ENCODE results near the gene INPP5A.

The INPP5A gene

GRCh38 chr10:132535065-132535651, 2.4 kb upstream of the INPP5A start:
- Histone ChIP-seq H4K12ac (ENCODE audit: low read depth, low read length) (no peak overlapping the region), H3K14ac (ENCODE audit: low read length) (no peak overlapping the region), H3K18ac (ENCODE audit: low read length) (no peak overlapping the region), H3K4me3 (ENCODE audit: low read depth, low read length) (no peak overlapping the region), H3K4ac (ENCODE audit: low read depth, low read length) (no peak overlapping the region), H2BK120ac (ENCODE audit: insufficient read depth, low read length, poor library complexity) (no peak overlapping the region), H2BK5ac (ENCODE audit: low read depth, low read length, poor library complexity) (no peak overlapping the region), H3K23ac (ENCODE audit: low read length) (no peak overlapping the region), H3K79me1 (ENCODE audit: low read length) (peaks cover 22% of the 10 kb centered on the region), H3K9me3 (ENCODE audit: insufficient read depth, low read depth, low read length) (peaks cover 5% of the 10 kb centered on the region), H3K27me3 (ENCODE audit: insufficient read depth, low read length) (no peaks in the 10 kb centered on the region), H2AK5ac (ENCODE audit: low read length) (no peak overlapping the region), H3K4me2 (ENCODE audit: low read length) (no peak overlapping the region), H2AFZ (ENCODE audit: insufficient read depth, low read length, poor library complexity) (no peak overlapping the region), H4K91ac (ENCODE audit: low read depth, low read length) (no peak overlapping the region), H2BK12ac (ENCODE audit: low read length) (no peak overlapping the region), H3K79me2 (ENCODE audit: control insufficient read depth, insufficient read depth, low read length, poor library complexity) (peaks cover 12% of the 10 kb centered on the region), H3K9ac (ENCODE audit: low read length) (no peak overlapping the region), H3K27ac (ENCODE audit: low read depth, low read length) (no peak overlapping the region), H3K36me3 (ENCODE audit: control insufficient read depth in 1 of 2, insufficient read depth in 2 of 2, low read length in 2 of 2) (no peaks in the 10 kb centered on the region), H3K4me1 (ENCODE audit: control insufficient read depth in 1 of 2, insufficient read depth in 2 of 2, low read length in 2 of 2) (peaks cover 25 to 36% of the 10 kb centered on the region in 2 experiments), H4K8ac (ENCODE audit: low read depth, low read length) (no peak overlapping the region)
- no peak for DNase-seq
- no CpG with 5 or more reads among the region's 18 CpGs for WGBS (ENCODE audit: extremely low coverage, insufficient coverage, insufficient read length)

- Histone ChIP-seq H4K8ac (ENCODE audit: low read depth, low read length) (peak overlapping the region; percentile 71), H2AFZ (ENCODE audit: insufficient read depth, low read length, poor library complexity) (peak overlapping the region; percentile 53), H4K12ac (ENCODE audit: low read depth, low read length) (no peak overlapping the region), H3K27me3 (ENCODE audit: insufficient read depth, low read length) (no peaks in the 10 kb centered on the region), H4K91ac (ENCODE audit: low read depth, low read length) (peak overlapping the region; percentile 64), H3K4me1 (ENCODE audit: control insufficient read depth in 1 of 2, insufficient read depth in 2 of 2, low read length in 2 of 2) (peaks cover 35 to 46% of the 10 kb centered on the region in 2 experiments), H3K4me2 (ENCODE audit: low read length) (peak overlapping the region; percentile 77), H3K36me3 (ENCODE audit: control insufficient read depth in 1 of 2, insufficient read depth in 2 of 2, low read length in 2 of 2) (peaks cover 0 to 2% of the 10 kb centered on the region in 2 experiments), H3K4ac (ENCODE audit: low read depth, low read length) (peak overlapping the region; percentile 80), H3K79me2 (ENCODE audit: control insufficient read depth, insufficient read depth, low read length, poor library complexity) (peaks cover 12% of the 10 kb centered on the region), H3K9me3 (ENCODE audit: insufficient read depth, low read depth, low read length) (peaks cover 3% of the 10 kb centered on the region), H3K18ac (ENCODE audit: low read length) (peak overlapping the region; percentile 93), H3K9ac (ENCODE audit: low read length) (peak overlapping the region; percentile 46), H3K14ac (ENCODE audit: low read length) (peak overlapping the region; percentile 97), H2BK120ac (ENCODE audit: insufficient read depth, low read length, poor library complexity) (peak overlapping the region; percentile 39), H3K4me3 (ENCODE audit: low read depth, low read length) (peak overlapping the region; percentile 78), H3K27ac (ENCODE audit: low read depth, low read length) (no peak overlapping the region), H3K79me1 (ENCODE audit: low read length) (peaks cover 22% of the 10 kb centered on the region), H2BK12ac (ENCODE audit: low read length) (no peak overlapping the region), H3K23ac (ENCODE audit: low read length) (no peak overlapping the region), H2BK5ac (ENCODE audit: low read depth, low read length, poor library complexity) (peak overlapping the region; percentile 38), H2AK5ac (ENCODE audit: low read length) (no peak overlapping the region)
- WGBS (ENCODE audit: extremely low coverage, insufficient coverage, insufficient read length): no CpG with 5 or more reads among the region's 21 CpGs
- no peak for DNase-seq
Measured at GRCh38 chr10:132536241-132536876, 1.2 kb upstream of the INPP5A start.

- DNase-seq: peak; percentile 99 to 100
- peak overlapping the region; percentile 1 for H4K12ac ChIP-seq (ENCODE audit: low read depth, low read length)
- H2BK12ac ChIP-seq (ENCODE audit: low read length): peak overlapping the region; percentile 7
- H2AFZ ChIP-seq (ENCODE audit: insufficient read depth, low read length, poor library complexity): peak overlapping the region; percentile 53
- H3K4ac ChIP-seq (ENCODE audit: low read depth, low read length): peak overlapping the region; percentile 80
- peak overlapping the region; percentile 97 for H3K14ac ChIP-seq (ENCODE audit: low read length)
- peaks cover 36 to 48% of the 10 kb centered on the region in 2 experiments for H3K4me1 ChIP-seq (ENCODE audit: control insufficient read depth in 1 of 2, insufficient read depth in 2 of 2, low read length in 2 of 2)
- H2BK120ac ChIP-seq (ENCODE audit: insufficient read depth, low read length, poor library complexity): peak overlapping the region; percentile 39
- no peaks in the 10 kb centered on the region for H3K27me3 ChIP-seq (ENCODE audit: insufficient read depth, low read length)
- H4K91ac ChIP-seq (ENCODE audit: low read depth, low read length): peak overlapping the region; percentile 64
- H3K79me2 ChIP-seq (ENCODE audit: control insufficient read depth, insufficient read depth, low read length, poor library complexity): peaks cover 12% of the 10 kb centered on the region
- H3K4me2 ChIP-seq (ENCODE audit: low read length): peak overlapping the region; percentile 77
- H3K23ac ChIP-seq (ENCODE audit: low read length): no peak overlapping the region
- H4K8ac ChIP-seq (ENCODE audit: low read depth, low read length): peak overlapping the region; percentile 71
- H3K36me3 ChIP-seq (ENCODE audit: control insufficient read depth in 1 of 2, insufficient read depth in 2 of 2, low read length in 2 of 2): peaks cover 0 to 2% of the 10 kb centered on the region in 2 experiments
- peak overlapping the region; percentile 38 for H2BK5ac ChIP-seq (ENCODE audit: low read depth, low read length, poor library complexity)
- peak overlapping the region; percentile 2 for H2AK5ac ChIP-seq (ENCODE audit: low read length)
- peaks cover 3% of the 10 kb centered on the region for H3K9me3 ChIP-seq (ENCODE audit: insufficient read depth, low read depth, low read length)
- H3K9ac ChIP-seq (ENCODE audit: low read length): peak overlapping the region; percentile 46
- H3K4me3 ChIP-seq (ENCODE audit: low read depth, low read length): peak overlapping the region; percentile 78
- peaks cover 22% of the 10 kb centered on the region for H3K79me1 ChIP-seq (ENCODE audit: low read length)
- H3K27ac ChIP-seq (ENCODE audit: low read depth, low read length): peak overlapping the region; percentile 11
- H3K18ac ChIP-seq (ENCODE audit: low read length): peak overlapping the region; percentile 93
- no CpG with 5 or more reads among the region's 102 CpGs for whole genome bisulfite sequencing (ENCODE audit: extremely low coverage, insufficient coverage, insufficient read length)
Measured at GRCh38 chr10:132536877-132537683, 507 bp upstream of the INPP5A start.

GRCh38 chr10:132538031-132538789, 623 bp downstream of the INPP5A start:
- no CpG with 5 or more reads among the region's 42 CpGs for WGBS (ENCODE audit: extremely low coverage, insufficient coverage, insufficient read length)

More at GRCh38 chr10:132538031-132538789, 623 bp downstream of the INPP5A start:
- peak overlapping the region; percentile 51 for H2AK5ac ChIP-seq (ENCODE audit: low read length)
- H3K27ac ChIP-seq (ENCODE audit: low read depth, low read length): no peak overlapping the region
- H3K9ac ChIP-seq (ENCODE audit: low read length): peak overlapping the region; percentile 70
- peaks cover 29 to 43% of the 10 kb centered on the region in 2 experiments for H3K4me1 ChIP-seq (ENCODE audit: control insufficient read depth in 1 of 2, insufficient read depth in 2 of 2, low read length in 2 of 2)
- no peaks in the 10 kb centered on the region for H3K27me3 ChIP-seq (ENCODE audit: insufficient read depth, low read length)
- H2BK12ac ChIP-seq (ENCODE audit: low read length): peak overlapping the region; percentile 20
- H2BK120ac ChIP-seq (ENCODE audit: insufficient read depth, low read length, poor library complexity): no peak overlapping the region
- H3K4me3 ChIP-seq (ENCODE audit: low read depth, low read length): peak overlapping the region; percentile 76
- H3K14ac ChIP-seq (ENCODE audit: low read length): peak overlapping the region; percentile 36
- H3K4me2 ChIP-seq (ENCODE audit: low read length): peak overlapping the region; percentile 87
- H2BK5ac ChIP-seq (ENCODE audit: low read depth, low read length, poor library complexity): peak overlapping the region; percentile 33
- H3K79me2 ChIP-seq (ENCODE audit: control insufficient read depth, insufficient read depth, low read length, poor library complexity): peaks cover 12% of the 10 kb centered on the region
- H4K12ac ChIP-seq (ENCODE audit: low read depth, low read length): peak overlapping the region; percentile 50
- H3K18ac ChIP-seq (ENCODE audit: low read length): peak overlapping the region; percentile 63
- DNase-seq: no peak
- H3K23ac ChIP-seq (ENCODE audit: low read length): no peak overlapping the region
- peaks cover 0 to 2% of the 10 kb centered on the region in 2 experiments for H3K36me3 ChIP-seq (ENCODE audit: control insufficient read depth in 1 of 2, insufficient read depth in 2 of 2, low read length in 2 of 2)
- peaks cover 3% of the 10 kb centered on the region for H3K9me3 ChIP-seq (ENCODE audit: insufficient read depth, low read depth, low read length)
- H3K79me1 ChIP-seq (ENCODE audit: low read length): peaks cover 18% of the 10 kb centered on the region
- peak overlapping the region; percentile 40 for H4K8ac ChIP-seq (ENCODE audit: low read depth, low read length)
- H4K91ac ChIP-seq (ENCODE audit: low read depth, low read length): peak overlapping the region; percentile 67
- H3K4ac ChIP-seq (ENCODE audit: low read depth, low read length): peak overlapping the region; percentile 77
- H2AFZ ChIP-seq (ENCODE audit: insufficient read depth, low read length, poor library complexity): no peak overlapping the region
